OCI-M2 (cell line): ENCODE measurements around the gene TCP11L1.

Experiments used
- DNase-seq: peaks from one replicate; lab custom pipeline; 2025; ENCODE audit not compliant: unreplicated experiment; lab: John Stamatoyannopoulos, UW

Gene TCP11L1, protein sequence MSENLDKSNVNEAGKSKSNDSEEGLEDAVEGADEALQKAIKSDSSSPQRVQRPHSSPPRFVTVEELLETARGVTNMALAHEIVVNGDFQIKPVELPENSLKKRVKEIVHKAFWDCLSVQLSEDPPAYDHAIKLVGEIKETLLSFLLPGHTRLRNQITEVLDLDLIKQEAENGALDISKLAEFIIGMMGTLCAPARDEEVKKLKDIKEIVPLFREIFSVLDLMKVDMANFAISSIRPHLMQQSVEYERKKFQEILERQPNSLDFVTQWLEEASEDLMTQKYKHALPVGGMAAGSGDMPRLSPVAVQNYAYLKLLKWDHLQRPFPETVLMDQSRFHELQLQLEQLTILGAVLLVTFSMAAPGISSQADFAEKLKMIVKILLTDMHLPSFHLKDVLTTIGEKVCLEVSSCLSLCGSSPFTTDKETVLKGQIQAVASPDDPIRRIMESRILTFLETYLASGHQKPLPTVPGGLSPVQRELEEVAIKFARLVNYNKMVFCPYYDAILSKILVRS

DNA sequence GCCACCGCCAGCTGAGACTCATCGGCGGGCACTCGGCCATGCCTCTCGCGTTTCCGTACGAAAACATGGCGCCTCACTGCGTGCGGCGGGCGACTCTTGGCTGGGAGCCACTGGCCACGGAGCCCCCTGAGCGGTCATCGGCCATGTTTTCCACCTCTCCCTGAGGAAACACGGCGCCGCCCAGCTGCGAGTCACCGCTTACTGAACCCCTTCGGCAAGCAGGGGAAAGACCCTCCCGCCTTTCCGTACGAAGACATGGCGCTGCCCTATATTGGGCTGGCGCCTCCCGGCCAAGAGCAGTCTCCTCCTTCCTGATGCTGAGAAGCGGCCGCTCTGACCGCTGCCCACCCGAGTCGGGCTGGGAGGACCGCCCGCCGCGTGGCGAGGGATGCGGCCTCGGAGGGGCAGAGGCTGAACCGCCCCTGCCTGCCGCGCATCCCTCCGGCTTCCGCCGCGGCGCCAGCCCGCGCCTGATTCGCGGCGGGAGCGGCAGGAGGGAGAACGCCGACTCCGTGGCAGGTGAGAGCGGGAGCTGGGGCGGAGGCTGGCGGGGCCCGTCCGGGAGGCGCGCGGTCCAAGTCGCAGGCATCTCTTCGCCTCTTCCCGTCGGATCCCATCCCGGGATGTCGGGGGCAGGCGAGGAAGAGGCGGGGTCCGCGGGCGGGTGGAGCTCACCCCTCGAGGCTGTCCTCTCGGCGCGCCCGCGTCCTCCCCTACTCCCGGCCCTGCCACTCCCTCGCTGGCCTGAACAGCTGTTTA, at the start of gene TCP11L1:
Gene TCP11L1 (plus strand): TSS at position 299 of the 759 bp plus-strand sequence. CDS start 4,202 bp downstream, outside the sequence.
- peak; percentile 47 for DNase-seq

DNA sequence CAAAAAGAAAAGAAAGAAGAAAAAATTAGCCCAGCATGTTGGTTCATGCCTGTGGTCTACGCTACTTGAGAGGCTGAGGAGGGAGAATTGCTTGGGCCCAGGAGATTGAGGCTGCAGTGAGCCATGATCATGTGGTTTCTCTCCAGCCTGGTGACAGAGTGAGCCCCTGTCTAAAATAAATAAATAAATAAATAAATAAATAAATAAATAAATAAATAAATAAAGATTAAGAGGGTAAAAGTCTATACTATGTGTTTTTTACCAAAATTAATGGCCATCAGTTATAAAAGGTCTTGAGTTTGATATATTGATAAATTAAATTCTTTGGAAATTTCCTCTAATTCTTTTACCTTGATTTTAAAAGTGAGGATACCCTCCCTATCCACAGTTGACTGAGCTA, 48.9 kb upstream of the TCP11L1 start:
- no peak for DNase-seq

DNA sequence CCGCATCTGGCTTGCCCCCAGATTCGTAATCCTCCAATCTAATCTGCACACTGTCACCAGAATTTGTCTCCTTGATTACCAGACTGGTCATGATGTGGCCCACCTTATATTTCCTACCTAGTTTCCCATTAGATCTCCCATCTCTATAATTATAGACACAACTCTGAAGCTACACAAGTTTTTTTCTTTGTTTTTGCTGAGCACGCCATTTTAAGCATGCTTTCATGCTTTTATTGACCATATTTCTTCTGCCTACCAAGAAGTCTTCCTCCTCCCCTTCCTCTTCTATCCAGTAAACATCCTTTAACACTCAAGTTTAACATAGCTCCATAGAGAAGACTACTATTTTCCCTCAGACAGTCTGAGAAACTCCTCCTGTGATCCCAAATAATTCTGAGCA, 47.9 kb upstream of the TCP11L1 start:
- no peak for DNase-seq

DNA sequence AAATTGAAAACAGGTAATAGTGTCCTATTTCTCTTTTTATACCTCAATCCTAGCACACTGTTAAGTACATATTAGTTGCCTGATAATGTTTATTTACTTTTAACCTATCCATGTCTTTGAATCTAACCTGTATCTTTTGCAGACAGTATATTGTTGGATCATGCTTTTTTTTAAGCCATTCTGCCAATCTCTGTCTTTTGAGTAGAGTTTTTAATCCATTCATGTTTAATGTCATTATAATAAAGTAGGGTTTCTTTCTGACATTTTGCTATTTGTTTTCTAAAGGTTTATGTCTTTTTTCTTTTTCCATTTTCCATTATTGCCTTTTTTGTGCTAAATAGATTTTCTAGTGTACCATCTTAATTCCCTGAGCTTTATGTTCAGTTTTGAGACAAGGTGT, 47.5 kb upstream of the TCP11L1 start:
- DNase-seq: no peak

DNA sequence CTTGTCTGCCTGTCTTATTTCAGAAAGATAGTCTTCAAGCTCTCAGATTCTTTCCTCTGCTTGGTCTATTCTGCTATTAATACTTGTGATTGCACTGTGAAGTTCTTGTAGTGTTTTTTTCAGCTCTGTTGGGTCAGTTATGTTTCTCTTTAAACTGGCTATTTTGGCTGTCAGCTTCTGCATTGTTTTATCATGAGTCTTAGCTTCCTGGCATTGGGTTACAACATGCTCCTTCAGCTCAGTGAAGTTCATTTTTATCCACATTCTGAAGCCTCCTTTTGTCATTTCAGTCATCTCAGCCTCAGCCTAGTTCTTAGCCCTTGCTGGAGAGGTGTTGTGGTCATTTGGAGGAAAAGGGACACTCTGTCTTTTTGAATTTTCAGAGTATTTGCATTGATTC, 39.2 kb upstream of the TCP11L1 start:
- no peak for DNase-seq

DNA sequence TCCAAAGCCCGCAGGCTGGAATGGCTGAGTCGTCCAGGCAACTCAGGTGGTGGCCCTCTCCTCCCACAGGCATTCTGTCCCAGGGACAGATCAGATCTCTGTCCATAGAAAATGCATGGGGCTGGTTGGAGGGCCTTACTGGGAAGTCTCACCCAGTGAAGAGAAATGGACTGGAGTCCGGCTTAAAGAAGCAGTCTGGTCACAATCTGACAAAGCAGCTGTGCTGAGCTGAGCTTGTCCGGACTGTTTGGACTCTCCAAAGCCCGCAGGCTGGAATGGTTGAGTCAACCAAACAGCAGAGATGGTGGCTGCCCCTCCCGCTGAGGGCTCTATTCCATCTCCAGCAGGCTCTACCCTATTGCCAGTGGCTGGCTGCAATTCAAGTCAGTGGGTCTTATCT, 38.1 kb upstream of the TCP11L1 start:
- DNase-seq: no peak

DNA sequence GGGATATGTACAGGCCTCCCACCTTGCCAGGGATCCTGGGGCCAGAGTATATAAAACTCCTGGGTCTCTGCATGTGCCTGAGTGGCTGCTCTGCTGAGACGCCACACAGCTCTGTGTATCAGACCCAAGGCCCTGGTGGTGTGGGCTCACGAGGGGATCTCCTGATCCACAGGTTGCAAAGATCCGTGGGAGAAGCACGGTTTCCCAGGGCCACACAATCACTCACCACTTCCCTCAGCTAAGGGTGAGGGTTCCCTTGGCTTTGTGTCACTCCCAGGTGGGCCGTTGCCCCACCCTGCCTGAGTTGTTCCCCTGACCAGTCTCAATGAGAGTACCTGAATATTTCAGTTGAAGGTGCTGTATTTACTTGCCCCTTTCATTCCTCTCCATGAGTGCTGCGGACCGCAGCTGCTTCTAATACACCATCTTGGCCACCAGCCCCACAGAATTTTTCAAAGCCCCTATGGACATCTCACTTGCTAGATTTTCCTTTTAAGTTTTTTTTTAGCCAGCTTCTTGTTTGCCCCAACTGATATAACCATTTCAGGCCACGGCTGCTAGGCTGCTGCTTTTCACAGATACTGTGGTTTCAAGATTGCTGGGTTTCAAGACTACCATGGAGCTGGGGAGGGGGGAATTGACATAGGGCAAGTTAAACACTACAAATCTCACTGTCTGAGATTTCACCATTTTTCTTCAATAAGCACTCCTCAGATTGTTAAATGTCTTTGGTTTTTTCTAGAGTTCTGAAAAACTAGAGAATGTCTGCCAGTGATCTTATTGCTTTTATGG, 37.4 kb upstream of the TCP11L1 start:
- DNase-seq: no peak

DNA sequence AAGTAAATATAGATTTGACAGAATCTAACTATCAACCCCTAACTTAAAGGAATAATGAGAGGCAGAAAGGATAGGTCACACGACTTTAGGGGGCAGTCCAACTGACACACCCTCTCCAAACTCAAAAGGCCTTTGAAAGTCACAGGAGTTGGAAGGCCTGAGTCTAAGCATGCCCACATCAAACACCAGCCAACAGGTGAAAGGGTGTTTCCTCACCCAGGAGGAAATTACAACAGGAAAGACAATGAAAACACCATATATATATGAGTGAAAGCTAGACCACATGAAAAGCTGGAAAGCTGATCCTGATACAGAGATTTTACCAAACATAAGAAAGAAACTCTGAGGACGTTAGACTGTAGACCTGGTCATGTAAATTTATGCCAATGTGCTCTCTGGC, 34.2 kb upstream of the TCP11L1 start:
- DNase-seq: no peak

DNA sequence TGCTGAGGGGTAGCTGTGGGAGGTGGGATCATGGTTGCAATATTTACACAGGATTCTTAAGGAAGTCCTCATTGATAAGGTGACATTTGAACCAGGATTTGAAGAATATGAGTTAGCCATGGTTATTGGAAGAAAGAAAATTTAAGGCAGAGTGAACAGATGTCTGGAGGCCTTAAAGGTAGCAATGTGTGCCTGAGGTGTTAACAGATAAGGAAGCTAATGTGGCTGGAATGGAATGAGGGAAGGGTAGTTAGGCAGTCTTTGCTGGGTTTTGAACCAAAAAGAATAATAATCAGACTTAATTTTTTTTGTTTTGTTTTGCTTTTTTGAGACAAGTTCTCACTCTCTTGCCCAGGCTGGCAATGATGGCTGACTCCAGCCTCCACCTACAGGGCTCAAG, 33.4 kb upstream of the TCP11L1 start:
- DNase-seq: no peak

DNA sequence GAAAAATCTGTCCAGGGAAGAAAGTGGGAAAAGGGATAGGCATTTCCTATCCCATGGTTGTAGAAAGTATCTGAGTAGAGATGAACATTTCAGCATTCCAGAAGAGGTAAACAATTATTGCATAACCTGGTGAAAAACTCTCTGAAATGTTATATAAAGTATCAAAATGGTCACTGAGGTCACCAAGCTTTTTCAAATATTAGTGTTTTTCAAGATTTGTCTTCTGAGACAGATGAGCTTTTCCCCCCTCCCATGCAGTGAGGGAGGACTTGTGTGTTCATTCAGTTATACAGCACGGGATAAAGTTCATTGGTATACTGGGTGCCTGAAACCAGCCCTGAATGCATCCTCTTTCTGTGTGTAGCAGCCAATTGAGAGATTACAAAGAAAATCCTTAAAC, 25.6 kb upstream of the TCP11L1 start:
- DNase-seq: no peak

DNA sequence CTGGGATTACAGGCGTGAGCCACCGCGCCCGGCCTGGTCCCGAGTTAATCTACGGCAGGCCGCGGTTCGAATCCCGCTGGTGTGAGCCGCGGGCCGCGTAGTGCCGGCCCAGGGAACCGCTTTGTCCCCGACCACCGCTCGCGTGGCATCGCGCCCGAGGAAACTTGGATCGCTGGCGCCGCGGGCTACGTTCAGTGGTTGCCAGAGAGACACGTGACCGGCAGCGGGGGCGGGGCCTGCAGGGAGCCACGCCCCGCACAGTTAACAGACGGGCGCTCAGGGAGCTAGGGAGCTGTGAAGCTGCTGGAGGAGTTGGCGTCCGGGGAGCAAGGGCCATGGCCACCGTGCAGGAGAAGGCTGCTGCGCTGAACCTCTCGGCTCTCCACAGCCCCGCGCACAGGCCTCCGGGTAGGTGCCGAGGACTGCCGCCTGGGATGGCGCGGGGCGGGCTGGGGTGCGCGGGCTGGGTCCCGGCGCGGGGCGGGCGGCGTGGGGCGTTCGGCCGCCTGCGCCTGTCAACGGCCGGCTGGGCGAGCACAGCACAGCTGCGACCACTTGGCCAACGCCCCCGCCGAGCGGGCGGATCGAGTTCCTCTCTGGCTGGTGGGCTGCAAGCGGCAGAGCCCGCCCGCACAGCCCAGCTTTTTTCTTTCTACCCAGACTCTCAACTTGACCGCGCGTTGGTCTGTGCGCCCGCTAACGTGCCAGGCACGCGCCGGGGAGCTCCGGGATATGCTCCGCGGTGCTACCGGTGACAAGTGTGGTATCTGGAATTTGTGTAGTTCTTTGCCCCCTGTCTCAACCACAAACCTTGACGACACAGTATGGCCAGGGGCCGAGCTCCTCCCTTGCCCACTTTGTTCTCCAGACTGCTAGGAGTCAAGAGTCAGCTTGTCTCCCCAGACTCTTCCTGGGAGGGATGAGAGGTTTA, 23.5 kb upstream of the TCP11L1 start, which contains the start of gene DEPDC7:
Gene DEPDC7 (plus strand): TSS at position 258 of the 931 bp plus-strand sequence. CDS start 78 bp downstream, at position 336.
- DNase-seq: peak; percentile 43

DNA sequence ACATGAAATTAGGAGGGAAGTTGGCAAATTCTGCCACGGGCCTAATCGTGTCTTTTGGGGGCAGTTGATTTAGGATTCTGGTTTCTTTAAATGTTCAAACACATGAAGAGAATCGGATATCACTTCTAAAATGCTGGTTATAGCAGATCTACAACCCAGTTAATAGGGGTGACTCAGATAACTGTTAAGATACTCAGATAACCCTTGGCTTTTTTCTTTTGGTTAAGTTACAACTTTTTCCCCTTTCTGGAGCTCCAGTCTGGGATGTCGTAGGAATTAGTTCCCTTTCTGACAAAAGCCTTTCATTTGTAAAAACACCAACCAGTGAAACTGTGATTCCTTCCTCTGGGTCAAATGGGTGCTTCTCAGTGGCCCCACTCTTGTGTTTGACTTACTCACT, 22.7 kb upstream of the TCP11L1 start:
- no peak for DNase-seq

DNA sequence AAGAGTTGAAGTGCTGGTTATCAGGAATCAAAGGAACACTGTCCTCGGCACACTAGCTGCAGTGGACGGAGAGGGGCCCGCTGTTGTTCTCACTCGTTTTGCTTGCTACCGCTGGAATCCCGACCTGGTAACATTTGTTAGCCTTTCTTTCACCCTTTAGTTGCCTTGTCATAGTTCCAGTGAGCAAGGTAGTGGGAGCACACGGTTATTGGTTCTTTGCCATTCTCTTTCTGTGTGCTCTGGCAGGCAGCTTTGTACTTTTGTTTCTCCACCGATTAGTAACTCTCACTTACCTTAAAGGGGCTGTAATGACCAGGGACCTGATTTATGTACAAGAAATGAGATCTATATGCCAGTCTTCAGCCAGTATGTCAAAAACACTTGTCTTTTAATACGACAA, 21.9 kb upstream of the TCP11L1 start:
- DNase-seq: no peak

DNA sequence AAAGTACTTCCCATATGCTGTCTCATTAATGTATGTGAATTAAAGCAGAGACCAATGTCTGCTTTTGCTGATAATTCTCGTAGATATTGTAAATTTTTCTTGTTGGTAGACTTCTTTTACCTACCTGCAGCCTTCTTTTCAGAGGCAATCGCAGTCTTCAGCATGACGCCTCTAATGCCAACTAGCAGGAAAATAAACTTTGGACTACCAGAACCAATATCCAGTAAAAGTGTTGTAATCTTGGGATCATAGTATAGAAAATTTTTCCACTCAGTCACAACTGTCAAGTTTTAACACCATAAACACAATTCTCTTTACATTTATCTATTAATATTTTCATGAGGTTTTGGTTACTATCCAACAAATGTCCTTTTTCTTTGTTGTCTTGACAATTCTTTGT, 21.4 kb upstream of the TCP11L1 start:
- no peak for DNase-seq

DNA sequence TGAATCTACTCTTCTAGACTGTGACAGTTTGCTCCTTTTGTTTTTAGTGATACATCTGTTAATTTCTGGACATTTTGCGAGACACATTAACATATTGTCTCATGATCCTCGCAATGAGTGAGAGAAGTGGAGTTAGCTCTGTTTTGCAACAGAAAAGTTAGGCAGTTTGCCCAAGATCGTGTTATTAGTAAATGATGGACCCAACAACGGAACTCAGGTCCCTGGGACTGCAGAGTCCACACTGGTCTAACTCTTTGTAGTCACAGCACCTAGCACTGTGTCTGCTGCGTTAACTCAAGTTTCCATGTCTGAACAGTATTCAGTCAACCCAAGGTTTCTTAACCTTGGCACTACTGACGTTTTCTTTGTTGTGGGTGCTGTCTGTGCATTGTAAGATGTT, 20.5 kb upstream of the TCP11L1 start:
- no peak for DNase-seq

DNA sequence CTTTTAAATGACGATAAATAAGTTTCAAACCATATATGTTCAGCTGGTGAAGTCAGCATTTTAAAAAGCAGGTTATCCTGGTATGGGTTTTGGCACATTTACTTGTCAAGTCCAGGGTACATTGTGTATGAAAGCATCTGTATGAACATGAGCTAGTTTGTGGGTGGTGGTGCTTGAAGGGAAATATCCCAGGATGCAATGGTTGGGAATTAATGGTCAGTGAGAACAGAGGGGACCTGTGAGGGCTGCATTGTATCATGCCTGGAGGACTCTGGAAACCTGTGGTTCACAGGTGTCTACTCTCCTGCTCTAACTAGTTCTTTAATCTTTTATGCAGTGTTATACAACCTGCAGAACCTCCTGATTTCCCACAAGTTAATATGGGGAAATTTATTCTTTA, 17.9 kb upstream of the TCP11L1 start:
- DNase-seq: no peak

DNA sequence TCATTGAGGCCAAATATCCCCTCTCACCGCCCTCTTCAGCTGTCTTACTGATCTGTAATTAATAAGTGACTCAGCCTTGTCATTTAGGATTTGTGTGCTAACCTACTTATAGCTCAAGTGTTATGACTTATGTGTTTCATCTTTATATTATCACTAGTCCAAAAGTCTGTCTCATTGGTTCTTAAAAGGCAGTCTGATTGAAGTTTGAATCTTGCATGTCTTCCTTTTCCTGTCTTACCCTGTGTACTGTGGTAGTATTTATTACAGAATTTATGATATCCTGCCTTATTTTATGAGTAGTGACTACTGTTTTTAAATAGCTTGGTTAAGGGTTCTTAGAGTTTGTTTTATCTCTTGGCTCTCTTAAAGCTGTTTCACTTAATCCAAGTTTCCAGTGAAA, 17.4 kb upstream of the TCP11L1 start:
- DNase-seq: no peak

DNA sequence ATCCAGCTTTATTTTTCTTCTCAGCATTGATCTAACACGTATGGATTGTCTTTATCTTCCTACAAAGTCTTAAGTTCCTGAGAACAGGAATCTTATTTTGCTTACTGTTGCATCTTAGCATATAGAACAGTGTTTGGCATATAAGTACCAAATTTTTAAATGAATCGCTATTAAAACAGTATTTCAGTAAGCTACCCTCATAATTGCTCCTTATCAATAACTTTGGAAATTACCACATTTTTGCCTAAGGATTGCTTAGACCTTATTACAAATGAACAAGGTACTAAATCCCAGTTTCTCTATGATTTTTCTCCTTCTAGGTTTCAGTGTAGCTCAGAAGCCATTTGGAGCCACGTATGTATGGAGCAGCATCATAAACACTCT, 14.0 kb upstream of the TCP11L1 start:
- no peak for DNase-seq

DNA sequence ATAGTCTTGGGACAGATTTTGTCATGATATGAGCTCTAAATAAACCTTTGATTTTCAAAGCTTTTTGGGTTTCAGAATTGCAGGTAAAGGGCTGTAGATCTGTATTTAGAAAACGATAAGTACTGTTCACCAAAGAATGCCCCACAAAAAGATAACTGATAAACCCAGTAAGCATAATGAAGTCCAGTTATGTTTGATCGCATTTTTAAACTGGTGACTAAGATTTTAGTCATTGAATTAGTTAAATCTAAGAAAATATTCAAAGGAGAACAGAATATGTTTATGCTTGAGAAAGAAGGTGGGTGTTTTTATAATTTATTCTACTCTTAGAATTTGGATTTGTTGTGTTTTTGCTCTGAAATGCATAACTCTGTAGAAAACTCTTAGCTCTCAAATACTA, 12.1 kb upstream of the TCP11L1 start:
- DNase-seq: no peak

DNA sequence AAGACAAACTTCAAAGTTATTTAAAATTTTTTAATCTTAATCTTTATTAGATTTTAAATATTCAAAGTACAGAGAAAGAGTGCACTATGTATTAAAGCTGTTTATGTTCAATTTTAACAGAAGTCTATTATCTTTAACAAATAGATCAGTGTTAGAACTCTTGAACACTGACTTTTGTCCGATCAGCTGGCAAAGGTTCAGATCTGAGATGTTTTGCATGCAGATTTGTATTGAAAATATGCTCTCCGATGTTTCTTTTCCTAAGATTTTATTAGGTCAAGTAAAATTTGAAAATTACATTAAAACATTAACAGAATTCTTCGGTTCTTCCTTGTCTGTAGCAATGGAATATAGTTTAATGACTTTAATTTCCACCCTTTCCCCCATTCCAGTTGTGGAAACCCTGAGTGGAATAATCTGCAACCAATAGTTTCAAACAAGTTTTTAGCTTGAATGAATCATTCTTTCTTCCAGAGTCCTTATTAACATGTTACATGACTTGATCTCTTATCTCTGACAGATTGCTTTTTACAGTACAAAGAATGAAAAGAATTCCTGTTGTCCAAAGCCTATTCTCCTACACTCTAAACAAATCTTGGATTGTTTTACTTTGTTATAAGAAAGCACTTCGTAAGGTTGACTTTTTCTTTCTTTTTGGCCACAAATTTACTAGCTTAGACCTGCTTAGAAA, 11.4 kb upstream of the TCP11L1 start:
- DNase-seq: no peak
